ENCODE results near the gene VRK2.
"Not testable (repeated sequence)": the region's sequence is repeated elsewhere in the genome, so short reads cannot be mapped to it uniquely, and the experiment has no call there.

GRCh38 chr2:58171831-58172230 is 125.2 kb downstream of the VRK2 start:
- TF ChIP-seq CTCF (IDR thresholded peaks at IDR 0.05; ENCODE audit: poor library complexity, severe bottlenecking); EP300 (conservative IDR thresholded peaks at IDR 0.05; ENCODE audit: poor library complexity, severe bottlenecking): not testable (repeated sequence)
